Stimulated activated CD4-positive, alpha-beta T cell treated with anti-CD3 and anti-CD28 coated beads, Interleukin-4, amount 100 ng/mL, for 24 hours (primary cell): ENCODE data around the gene LRCOL1.
A peak's percentile ranks its signal among the peaks of the same experiment; 100 is the strongest.

ENCODE experiments used
- DNase-seq: peaks from one replicate; pipeline ENCODE4 v3.0.0-alpha.2; 2020

Gene LRCOL1

GRCh38 chr12:132618683-132619043 is 8.3 kb upstream of the LRCOL1 start, which contains the start of gene P2RX2:
P2RX2 (plus strand) TSS chr12:132618776; CDS start chr12:132618817, 41 bp downstream.
- no peak for DNase-seq

GRCh38 chr12:132617822-132618682 is 7.7 kb upstream of the LRCOL1 start:
- no peak for DNase-seq

GRCh38 chr12:132617135-132617701 is 6.8 kb upstream of the LRCOL1 start:
- DNase-seq, result no peak

- no peak for DNase-seq
These were observed 5.2 kb upstream of the LRCOL1 start for GRCh38 chr12:132615579-132616038.

- peak; percentile 85 for DNase-seq
These were observed 4.6 kb upstream of the LRCOL1 start for GRCh38 chr12:132614861-132615578.

GRCh38 chr12:132614029-132614428 is 3.6 kb upstream of the LRCOL1 start:
- DNase-seq, result no peak

- DNase-seq, result no peak
These were observed 1.2 kb upstream of the LRCOL1 start for GRCh38 chr12:132611620-132612019.

GRCh38 chr12:132610866-132611602 is 652 bp upstream of the LRCOL1 start:
- no peak for DNase-seq

- DNase-seq, result no peak
These were observed 1.9 kb downstream of the LRCOL1 start for GRCh38 chr12:132608231-132609171.

GRCh38 chr12:132606927-132607326 is 3.5 kb downstream of the LRCOL1 start:
- DNase-seq, result no peak

GRCh38 chr12:132606466-132606865 is 3.9 kb downstream of the LRCOL1 start:
- no peak for DNase-seq

- DNase-seq, result no peak
These were observed 4.5 kb downstream of the LRCOL1 start for GRCh38 chr12:132605892-132606291.

- no peak for DNase-seq
These were observed 5.5 kb downstream of the LRCOL1 start for GRCh38 chr12:132604668-132605441.

GRCh38 chr12:132604151-132604618 is 6.2 kb downstream of the LRCOL1 start:
- DNase-seq, result no peak

GRCh38 chr12:132603240-132604150 is 6.9 kb downstream of the LRCOL1 start:
- DNase-seq, result no peak

GRCh38 chr12:132602572-132603239 is 7.7 kb downstream of the LRCOL1 start:
- no peak for DNase-seq

GRCh38 chr12:132601171-132601883 is 9.1 kb downstream of the LRCOL1 start:
- no peak for DNase-seq
